ENCODE results near the gene BLTP2.

The BLTP2 gene

DNA sequence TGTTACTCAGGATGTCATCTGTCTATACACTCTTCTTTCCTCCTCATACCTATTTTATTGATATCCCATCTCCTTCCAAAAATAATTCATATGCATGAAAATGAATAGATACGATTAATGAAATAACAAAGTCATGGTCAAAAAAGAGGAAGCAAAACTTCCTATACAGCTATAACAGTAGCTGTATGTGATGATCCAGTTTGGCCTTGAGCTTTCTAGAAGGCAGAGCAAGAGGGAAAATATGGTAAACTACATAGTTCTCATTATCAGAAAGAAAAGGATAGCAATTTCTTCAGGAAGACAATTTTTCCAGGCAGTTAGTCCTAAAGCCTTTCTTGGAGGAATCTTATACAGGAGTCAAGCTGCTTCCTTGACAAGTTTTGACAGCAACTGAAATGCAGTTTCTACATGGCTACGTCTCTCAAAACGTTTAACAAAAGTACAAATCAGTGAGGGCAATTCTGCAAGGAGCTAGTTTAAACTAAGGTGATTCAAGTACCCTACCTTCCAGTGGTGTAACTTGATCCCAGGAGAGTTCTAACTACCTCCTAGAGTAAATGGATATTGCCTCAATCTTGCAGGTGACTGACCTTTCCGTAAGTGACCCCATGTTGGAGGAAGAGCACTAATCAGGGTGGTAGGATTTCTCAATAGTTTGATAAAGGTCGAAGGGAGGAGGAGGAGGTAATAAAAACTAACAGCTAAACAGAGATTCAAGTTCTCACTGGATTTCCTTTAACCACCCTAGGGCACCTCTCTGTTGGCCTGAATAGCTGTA, 47.2 kb downstream of the BLTP2 start:
- DNase-seq = peak; percentile 12

Measured in NCI-H146 (cell line).